ENCODE data around the gene DOCK6. TPM values are rescaled to one million over a fixed set of nuclear protein-coding genes. Genes with fewer than 3 reads are reported as not detected.

Gene DOCK6
- total and polyA plus RNA-seq, 10 of the 15 experiments (the other 5 are each of a cell fraction or from before 2014, with no cell fraction given) = 0.76 to 24.8 (median 4.7) TPM

DNA sequence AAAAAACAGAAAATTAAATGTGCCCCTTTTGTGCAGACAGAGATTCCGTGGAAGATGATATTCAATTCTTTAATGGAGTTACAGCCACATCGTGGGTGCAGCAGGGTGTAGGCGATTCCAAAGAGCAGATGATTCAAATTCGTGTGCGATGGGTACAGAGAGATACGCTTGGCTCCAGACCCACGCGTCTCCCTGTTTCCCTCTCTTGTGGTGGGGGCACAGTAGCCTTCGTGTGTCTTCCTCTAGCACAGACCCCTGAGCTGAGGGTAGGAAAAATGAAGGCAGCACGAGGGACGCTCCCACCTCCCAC lies 38.4 kb upstream of the DOCK6 start:
- intact Hi-C loops (cut with micrococcal nuclease; ENCODE audit: unreplicated experiment) = no loop called here
- Histone ChIP-seq H3K79me2 (ENCODE audit: control insufficient read depth, insufficient read depth, low read length) (no peaks in the 10 kb centered on the region), H4K20me1 (ENCODE audit: control insufficient read depth, insufficient read depth) (no peaks in the 10 kb centered on the region), H3K36me3 (ENCODE audit: control insufficient read depth in 2 of 2, insufficient read depth in 2 of 2, low read length in 1 of 2) (no peaks in the 10 kb centered on the region), H3K9ac (ENCODE audit: control insufficient read depth, insufficient read depth, low read length) (no peak overlapping the region), H3K27ac (ENCODE audit: control insufficient read depth, insufficient read depth) (no peak overlapping the region), H3K9me3 (replicated peaks; ENCODE audit: control insufficient read depth, insufficient read depth, low read length) (no peaks in the 10 kb centered on the region), H3K4me3 (no peak overlapping the region), H3K4me2 (ENCODE audit: control insufficient read depth, insufficient read depth) (no peak overlapping the region), H2AFZ (ENCODE audit: control insufficient read depth, low read depth, low read length) (no peak overlapping the region), H3K27me3 (replicated peaks in 1 of 2; ENCODE audit: control insufficient read depth in 2 of 2, insufficient read depth in 2 of 2, low read length in 1 of 2) (no peaks in the 10 kb centered on the region), H3K4me1 (ENCODE audit: control insufficient read depth, insufficient read depth, low read length) (no peaks in the 10 kb centered on the region)
- ChIA-PET POLR2A (no interaction called here), RAD21 (ENCODE audit: unreplicated experiment) (interaction anchor here (0.7 kb wide), 1 partner anchor 98 kb away, joined by 3 read pairs; no protein-coding TSS in a partner anchor), CTCF (no interaction called here), SMC1A (ENCODE audit: uncharacterized antibody, unreplicated experiment) (no interaction called here)
- 49% methylated on average over 11 of the region's 11 CpGs for WGBS (ENCODE audit: insufficient coverage, insufficient replicate concordance, low lambda C conversion rate, missing lambda C conversion rate)
- TF ChIP-seq, protein P1, sequence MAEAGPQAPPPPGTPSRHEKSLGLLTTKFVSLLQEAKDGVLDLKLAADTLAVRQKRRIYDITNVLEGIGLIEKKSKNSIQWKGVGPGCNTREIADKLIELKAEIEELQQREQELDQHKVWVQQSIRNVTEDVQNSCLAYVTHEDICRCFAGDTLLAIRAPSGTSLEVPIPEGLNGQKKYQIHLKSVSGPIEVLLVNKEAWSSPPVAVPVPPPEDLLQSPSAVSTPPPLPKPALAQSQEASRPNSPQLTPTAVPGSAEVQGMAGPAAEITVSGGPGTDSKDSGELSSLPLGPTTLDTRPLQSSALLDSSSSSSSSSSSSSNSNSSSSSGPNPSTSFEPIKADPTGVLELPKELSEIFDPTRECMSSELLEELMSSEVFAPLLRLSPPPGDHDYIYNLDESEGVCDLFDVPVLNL (IDR thresholded peaks at IDR 0.05; ENCODE audit: low read depth, low read length) = no peak
- TF ChIP-seq GABPA (IDR thresholded peaks at IDR 0.05; ENCODE audit: low read depth) (no peak), ZNF622 (IDR thresholded peaks at IDR 0.05) (no peak), LARP7 (IDR thresholded peaks at IDR 0.05) (no peak), SIX5 (IDR thresholded peaks at IDR 0.05; ENCODE audit: low read depth, low read length, severe bottlenecking) (no peak), KLF5 (IDR thresholded peaks at IDR 0.05; ENCODE audit: partially characterized antibody) (no peak), PRDM15 (CRISPR knock-in tag; IDR thresholded peaks at IDR 0.05) (no peak)
- TF ChIP-seq, protein P2, sequence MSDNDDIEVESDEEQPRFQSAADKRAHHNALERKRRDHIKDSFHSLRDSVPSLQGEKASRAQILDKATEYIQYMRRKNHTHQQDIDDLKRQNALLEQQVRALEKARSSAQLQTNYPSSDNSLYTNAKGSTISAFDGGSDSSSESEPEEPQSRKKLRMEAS (IDR thresholded peaks at IDR 0.05; ENCODE audit: low read depth, low read length) = no peak
- no peak for ATAC-seq
- FAIRE-seq = no peak
- DNase-seq (ENCODE audit: low read depth, low spot score) = no peak
- in situ Hi-C loops (cut with MboI) = no loop called here
- BruUV-seq (replicated peaks) = no TSS peak
